Inferior parietal cortex (tissue), 1 donor: Measurements from ENCODE around the gene FBXO9.

ENCODE experiments used
- DNase-seq: peaks from one replicate; pipeline ENCODE4 v3.0.0-alpha.2; 2016; ENCODE audit errors: extremely low spot score

Gene FBXO9

DNA sequence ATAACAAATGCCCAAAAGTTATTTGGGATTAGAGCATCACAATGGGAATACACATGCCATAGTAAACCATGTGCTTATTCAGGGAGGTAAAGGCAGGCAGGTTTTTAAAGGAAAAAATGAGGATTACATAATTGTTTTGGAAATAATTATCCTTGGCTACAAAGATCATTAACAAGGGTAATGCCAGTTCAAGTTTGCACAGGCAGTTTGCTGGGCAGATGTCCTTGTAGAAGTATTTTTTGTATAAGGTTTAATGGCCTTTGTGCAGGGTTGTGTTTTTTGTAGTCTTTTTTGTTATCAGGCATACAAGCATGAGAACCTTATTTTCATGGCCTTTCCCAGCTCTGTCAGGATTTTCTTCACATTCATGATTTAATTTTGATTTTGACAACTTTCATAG is 24.7 kb downstream of the FBXO9 start:
- no peak for DNase-seq

DNA sequence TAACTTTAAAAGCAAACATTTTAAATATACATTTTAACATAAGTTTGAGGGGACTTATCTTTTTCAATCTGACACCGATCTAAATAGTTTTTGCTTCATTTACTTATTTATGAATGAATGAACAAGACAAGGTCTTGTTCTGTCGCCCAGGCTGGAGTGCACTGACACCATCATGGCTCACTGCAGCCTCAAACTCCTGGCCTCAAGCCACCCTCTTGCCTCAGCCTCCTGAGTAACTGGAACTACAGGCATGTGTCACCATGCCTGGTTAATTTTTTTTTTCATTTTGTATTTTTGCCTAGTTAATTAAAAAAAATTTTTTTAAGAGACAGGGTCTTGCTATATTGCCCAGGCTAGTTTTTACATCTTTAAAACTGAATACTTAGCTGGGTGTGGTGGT is 25.4 kb downstream of the FBXO9 start:
- no peak for DNase-seq

DNA sequence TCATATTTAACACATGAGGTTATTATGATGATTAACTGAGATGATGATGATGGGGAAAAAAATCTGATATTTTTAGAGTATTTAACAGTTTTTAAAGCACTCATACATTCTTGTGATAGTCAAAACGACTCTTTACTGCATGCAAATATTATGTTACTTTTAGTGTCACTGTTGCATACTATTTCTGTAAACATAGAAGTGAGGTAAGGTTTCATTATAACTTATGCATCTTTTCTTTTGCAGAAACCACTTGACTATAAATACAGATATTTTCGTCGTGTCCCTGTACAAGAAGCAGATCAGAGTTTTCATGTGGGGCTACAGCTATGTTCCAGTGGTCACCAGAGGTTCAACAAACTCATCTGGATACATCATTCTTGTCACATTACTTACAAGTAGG is 30.1 kb downstream of the FBXO9 start:
- DNase-seq = no peak

DNA sequence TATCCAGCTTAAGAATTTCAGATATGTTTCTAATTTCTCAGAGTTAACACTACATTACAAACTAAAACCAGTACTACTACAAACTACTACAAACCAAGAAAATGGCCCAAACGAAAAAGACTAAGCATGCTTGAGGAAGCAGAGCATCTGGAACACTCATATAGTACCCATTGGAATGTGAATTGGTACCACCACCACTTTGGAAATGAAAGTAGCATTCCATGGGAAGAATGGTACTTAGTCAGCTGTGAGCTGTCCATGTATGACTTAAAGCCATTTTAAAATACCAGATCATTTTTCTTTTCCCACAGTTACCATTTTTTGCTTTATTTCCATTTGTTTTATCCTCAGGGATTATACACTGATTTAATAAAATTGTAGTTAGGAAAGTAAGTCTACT is 30.5 kb downstream of the FBXO9 start:
- no peak for DNase-seq

GRCh38 chr6:53100561-53100960 is 35.4 kb downstream of the FBXO9 start:
- DNase-seq = no peak

DNA sequence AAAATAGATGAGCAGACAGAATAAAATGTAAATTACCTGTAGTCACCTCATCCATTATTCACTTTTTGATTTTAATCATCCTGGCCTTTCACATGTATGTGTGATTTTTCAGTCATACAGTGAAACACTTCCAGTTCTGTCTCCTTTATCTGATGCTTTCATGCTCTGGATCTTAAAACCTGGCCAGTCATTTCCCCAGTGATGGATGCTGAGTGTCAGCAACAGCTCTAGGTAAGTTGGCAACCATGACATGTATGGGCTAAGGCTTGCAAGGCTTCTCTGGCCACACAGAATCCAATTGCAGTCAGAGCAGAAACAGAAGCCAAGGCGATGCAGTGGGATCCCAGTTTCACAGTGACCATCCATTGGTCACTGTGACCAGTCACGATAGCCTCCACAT is 35.8 kb downstream of the FBXO9 start:
- DNase-seq = no peak

DNA sequence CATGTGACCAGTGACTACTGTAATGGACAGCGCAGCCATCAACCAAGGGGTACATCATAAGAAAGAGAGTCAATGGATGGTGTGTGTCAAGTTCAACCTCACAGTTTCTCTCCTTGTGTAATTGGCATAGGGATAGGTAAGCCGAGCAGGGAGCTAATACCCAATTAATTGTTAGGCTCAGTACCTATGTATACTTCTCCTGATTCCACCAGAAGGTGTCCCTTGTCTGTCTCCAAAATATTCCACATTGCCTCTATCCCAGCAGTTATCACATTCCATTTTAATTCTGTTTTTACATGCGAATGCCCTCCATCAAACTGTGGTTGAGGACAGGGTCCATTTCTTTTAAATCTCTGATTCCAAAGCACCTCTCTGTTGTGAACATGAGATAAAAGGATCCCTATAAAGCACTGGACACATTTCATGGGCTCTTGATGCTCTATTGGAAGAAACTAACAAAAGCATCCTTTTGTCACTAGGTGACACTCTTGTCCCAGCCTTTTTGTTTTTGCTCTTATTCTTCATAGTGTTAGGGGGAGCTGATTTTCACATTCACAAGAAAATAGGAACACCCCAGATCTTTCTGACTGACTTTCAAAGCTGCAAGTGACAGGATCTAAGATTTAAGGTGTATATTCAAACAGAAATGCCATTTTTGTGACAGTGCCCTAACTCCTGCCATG is 38.9 kb downstream of the FBXO9 start:
- DNase-seq = peak; percentile 55

- no peak for DNase-seq
Observed at GRCh38 chr6:53104916-53105315, 39.7 kb downstream of the FBXO9 start.

DNA sequence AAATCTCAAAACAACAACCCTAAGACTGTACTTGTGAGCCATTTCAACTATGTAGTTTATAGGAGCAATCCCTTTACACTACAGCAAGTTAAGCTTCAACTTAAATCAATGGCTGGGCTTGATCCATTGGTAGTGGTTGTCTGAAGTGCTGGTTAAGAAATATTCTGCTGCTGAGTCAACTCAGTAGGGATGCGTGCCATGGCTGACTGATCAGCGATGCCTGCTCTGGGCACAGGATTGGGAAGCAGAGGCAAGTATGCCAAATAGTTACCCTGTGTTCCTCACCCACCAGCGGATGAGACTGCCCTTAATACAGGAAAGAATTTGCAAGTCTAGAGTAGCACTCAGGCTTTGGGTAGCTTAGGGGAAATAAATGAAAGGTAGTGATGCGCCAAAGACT is 41.9 kb downstream of the FBXO9 start:
- DNase-seq = no peak

DNA sequence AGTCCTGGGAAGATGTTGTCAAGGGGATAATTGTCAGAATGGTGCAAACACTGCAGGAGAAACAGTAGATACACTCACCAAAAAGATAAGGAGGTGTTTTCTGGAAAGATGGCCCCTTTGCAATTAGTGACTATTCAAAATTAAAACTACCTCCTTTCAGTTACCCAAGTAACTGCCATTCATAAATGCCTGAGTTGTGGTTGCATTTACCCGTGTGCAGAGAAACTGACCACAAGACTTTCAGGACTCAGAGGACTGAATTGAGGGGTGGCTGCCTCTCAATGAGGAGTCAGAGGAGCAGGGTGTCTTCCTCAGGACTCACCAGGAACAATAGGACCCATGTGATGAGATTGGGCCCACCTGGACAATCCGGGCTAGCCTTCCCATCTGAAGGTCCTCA is 44.4 kb downstream of the FBXO9 start:
- DNase-seq = no peak

DNA sequence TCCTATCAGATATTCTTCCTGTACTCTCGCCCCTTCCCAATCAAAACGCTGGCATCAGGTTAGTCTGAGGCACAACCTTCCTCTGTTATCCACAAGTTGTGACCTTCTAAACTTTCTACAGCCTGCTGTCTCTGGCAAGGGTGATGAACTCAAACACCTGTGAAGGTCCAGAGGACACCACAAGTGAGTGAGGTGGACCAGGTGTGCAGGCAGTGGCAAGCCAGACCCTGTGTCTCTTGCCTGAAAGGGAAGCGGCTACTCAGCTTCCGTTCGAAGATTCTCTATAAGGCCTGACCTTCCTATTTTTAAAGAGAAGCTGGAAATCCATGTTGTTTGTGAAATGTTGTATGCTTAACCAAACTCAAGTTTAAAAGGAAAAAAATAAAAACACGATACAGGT is 46.7 kb downstream of the FBXO9 start:
- no peak for DNase-seq

DNA sequence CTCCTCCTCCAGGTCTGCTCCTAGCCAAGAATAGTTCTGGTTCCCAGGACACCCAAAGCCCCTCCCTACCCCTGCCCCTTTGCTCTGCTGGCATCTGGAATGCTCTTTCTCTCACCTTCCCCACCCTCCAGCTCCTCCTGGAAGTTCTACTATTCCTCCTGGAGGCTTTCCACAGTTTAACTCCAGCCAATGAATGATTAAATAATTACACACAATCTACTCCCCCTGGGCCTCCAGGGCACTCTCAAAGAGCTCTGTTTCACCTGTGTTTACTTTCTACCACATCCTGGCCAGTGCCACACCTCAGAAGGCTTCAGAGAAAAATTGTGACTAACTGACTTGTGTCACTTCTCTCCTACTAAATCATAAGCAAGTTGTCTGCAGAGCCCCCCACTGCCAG is 47.2 kb downstream of the FBXO9 start:
- DNase-seq = no peak

GRCh38 chr6:53112871-53113270 is 47.7 kb downstream of the FBXO9 start:
- no peak for DNase-seq

DNA sequence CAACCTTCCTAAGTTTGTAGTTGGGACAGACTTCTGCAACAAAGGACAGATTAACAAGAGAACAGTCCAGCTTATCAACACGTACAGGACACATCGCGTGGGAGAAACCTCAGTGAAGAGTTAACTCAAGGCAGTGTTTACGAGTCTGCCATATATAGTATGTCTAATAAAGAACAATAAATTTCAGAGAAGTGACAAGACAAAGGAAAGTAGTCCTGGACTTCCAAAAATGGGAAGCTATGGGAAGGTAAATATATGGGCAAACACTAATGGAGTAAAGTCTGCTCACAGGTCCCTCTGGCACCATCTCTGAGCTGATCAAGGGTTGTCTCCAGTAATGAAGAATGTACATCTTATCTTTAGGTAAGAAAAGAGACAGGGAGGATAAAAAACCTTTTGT is 48.5 kb downstream of the FBXO9 start:
- DNase-seq = no peak

DNA sequence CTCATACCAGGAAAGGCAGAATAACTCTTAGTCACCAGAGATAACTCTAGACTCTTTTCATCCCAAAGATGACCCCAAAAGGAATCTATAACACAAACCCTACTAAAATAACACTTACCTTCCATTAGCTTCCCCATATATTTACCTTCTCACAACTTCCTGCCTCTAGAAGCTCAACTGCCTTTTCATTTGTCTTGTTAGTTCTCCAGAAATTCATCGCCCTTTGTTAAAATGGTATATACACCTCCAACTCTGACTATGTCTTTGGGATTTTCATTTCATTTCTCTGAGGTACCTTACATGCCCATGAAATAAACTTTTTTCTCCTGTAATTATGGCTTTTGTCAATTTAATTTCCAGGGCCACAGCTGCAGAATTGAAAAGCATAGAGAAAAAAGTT is 49.9 kb downstream of the FBXO9 start:
- DNase-seq = no peak

GRCh38 chr6:53115741-53116140 is 50.5 kb downstream of the FBXO9 start:
- no peak for DNase-seq

- DNase-seq = no peak
Observed at GRCh38 chr6:53119349-53119748, 54.1 kb downstream of the FBXO9 start.

GRCh38 chr6:53119772-53120409 is 54.7 kb downstream of the FBXO9 start:
- no peak for DNase-seq

DNA sequence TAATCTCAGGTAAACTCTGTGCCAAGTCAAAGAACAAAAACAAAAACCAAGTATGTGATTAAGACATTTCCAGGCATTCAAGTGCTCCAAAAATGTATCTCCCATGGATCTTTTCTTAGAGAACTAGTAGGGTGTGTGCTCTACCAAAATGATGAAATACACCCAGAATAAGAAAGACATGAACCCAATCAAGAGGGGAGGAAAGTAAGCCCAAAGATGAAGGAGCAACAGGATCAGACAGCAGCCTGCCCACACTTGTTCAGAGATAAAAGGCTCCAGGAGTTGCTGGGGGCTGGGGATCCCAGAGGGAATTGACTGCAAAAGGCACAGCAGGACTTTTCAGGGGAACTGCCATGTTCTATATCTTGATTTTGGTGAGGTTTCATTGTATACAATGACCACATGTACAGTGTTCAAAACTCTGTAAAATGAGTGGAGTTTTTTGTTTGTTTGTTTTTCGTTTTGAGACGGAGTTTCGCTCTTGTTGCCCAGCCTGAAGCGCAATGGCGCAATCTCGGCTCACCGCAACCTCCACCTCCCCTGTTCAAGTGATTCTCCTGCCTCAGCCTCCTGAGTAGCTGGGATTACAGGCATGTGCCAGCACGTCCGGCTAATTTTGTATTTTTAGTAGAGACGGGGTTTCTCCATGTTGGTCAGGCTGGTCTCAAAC is 59.1 kb downstream of the FBXO9 start:
- DNase-seq = no peak

DNA sequence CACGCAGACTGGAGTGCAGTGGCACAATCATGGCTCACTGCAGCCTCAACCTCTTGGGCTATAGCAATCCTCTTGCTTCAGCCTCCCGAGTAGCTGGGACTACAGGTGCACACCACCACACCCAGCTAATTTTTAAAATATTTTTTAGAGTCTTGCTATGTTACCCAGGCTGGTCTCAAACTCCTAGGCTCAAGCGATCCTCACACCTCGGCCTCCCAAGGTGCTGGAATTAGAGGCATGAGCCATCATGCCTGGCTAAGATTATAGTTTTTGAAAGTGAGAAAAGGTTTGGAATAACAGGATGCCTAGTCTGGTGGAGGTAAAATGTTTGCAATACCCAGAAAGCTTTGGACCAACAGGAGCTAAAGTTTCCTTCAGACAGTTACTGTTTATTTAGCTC is 60.1 kb downstream of the FBXO9 start:
- no peak for DNase-seq

GRCh38 chr6:53128842-53129241 is 63.6 kb downstream of the FBXO9 start:
- no peak for DNase-seq

- no peak for DNase-seq
Observed at GRCh38 chr6:53130569-53131290, 65.5 kb downstream of the FBXO9 start.

GRCh38 chr6:53133961-53134360 is 68.8 kb downstream of the FBXO9 start:
- DNase-seq = no peak
